A549 (cell line): Measurements from ENCODE around the gene LRP5. TPM values are rescaled to one million over a fixed set of nuclear protein-coding genes. Genes with fewer than 3 reads are reported as not detected.
"Not testable (repeated sequence)": the region's sequence is repeated elsewhere in the genome, so short reads cannot be mapped to it uniquely, and the experiment has no call there.

ENCODE experiments used
- ATAC-seq, 2 experiments: fragments of 200-7000 bp in 1 of 2; fragments of >200 bp in 1 of 2; cut with Nextera tagmentation in 1 of 2; cut with Tn5 transposase in 1 of 2; 3 replicates each; pipeline versions ENCODE4 v1.8.0 to v1.9.1; 2018 to 2020; ENCODE audit warnings: mild to moderate bottlenecking in 1 of 2, moderate library complexity in 1 of 2
- CTCF ChIA-PET: fragments of 300-600 bp; sonication (Branson Sonifier 250); formaldehyde crosslinking; extraction: SDS; loops from one replicate; lab custom pipeline; 2021; ENCODE audit warnings: antibody characterized with exemption, inconsistent platforms; lab: Yijun Ruan, JAX
- POLR2A ChIA-PET: fragments of 350-600 bp; formaldehyde crosslinking; extraction: SDS; loops from one replicate; lab custom pipeline; 2021; ENCODE audit warnings: antibody characterized with exemption, inconsistent platforms; lab: Yijun Ruan, JAX
- DNase-seq, 2 experiments: peaks; one replicate each; pipeline versions ENCODE4 v3.0.0 to v3.0.0-alpha.2; 2011 to 2016; ENCODE audit warnings: low read depth in 1 of 2, low spot score in 1 of 2
- FAIRE-seq: peaks from 2 replicates; lab custom pipeline; 2011; peaks lifted over from hg19 to GRCh38; lab: Jason Lieb, UNC
- H3K27ac ChIP-seq, 2 experiments: fragments of >200 bp; sonication (Bioruptor Twin); formaldehyde crosslinking; 3 replicates each; pipeline ENCODE4 v1.5.1; 2016 to 2017
- H3K4me1 ChIP-seq: fragments of >200 bp; sonication (Bioruptor Twin); formaldehyde crosslinking; 3 replicates; pipeline ENCODE4 v1.6.1; 2016
- H3K4me2 ChIP-seq: fragments of >200 bp; sonication (Bioruptor Twin); formaldehyde crosslinking; 3 replicates; pipeline ENCODE4 v1.6.1; 2016
- H3K4me3 ChIP-seq: fragments of >200 bp; sonication (Bioruptor Twin); formaldehyde crosslinking; 3 replicates; pipeline ENCODE4 v1.5.1; 2016
- H3K9me3 ChIP-seq: fragments of >200 bp; sonication (Bioruptor Twin); formaldehyde crosslinking; 3 replicates; pipeline ENCODE4 v1.6.1; 2016
- CEBPB ChIP-seq, 2 experiments: fragments of >200 bp in 1 of 2; sonication (Bioruptor Twin) in 1 of 2; formaldehyde crosslinking in 1 of 2; IDR thresholded peaks; 2 replicates each; pipeline ENCODE4 v1.6.1; 2012 to 2016
- EHMT2 ChIP-seq: fragments of 200-600 bp; sonication (generic); IDR thresholded peaks from 2 replicates; pipeline ENCODE4 v1.6.1; 2016; ENCODE audit warnings: antibody characterized with exemption, low read depth, mild to moderate bottlenecking, moderate library complexity
- TFCP2L1 ChIP-seq: fragments of 250-450 bp; sonication (Bioruptor Pico); IDR thresholded peaks from 2 replicates; pipeline ENCODE4 v1.5.0; 2021; ENCODE audit warnings: mild to moderate bottlenecking
- WGBS: methylation state at CpG from one replicate; pipeline ENCODE4 v1.1.6; 2017; ENCODE audit errors: missing lambda C conversion rate; 5-methylcytosine and 5-hydroxymethylcytosine counted together
- polyA plus RNA-seq, 4 experiments: library from polyadenylated mRNA; depleted of rRNA in 3 of 4; stranded (reverse); fragments of >200 nt; fragmentation: RNase III in 1 of 4; extraction: RNeasy Plus Mini Kit Qiagen cat#74134 plus additional on column Dnase treatment in 1 of 4; gene quantifications; 2 replicates in 3 of 4; 3 replicates in 1 of 4; pipeline ENCODE4 v1.2.3, GENCODE V29; 2011 to 2017
- TF ChIP-seq, protein P1 (sequence below): fragments of 250-450 bp; sonication (Bioruptor Pico); IDR thresholded peaks from 2 replicates; pipeline ENCODE4 v1.5.0; 2021; ENCODE audit warnings: mild to moderate bottlenecking, moderate library complexity, borderline replicate concordance
- TF ChIP-seq, protein P2 (sequence below): IDR thresholded peaks from 2 replicates; pipeline ENCODE4 v1.6.1; 2012
- TF ChIP-seq, protein P3 (sequence below): IDR thresholded peaks from 2 replicates; pipeline ENCODE4 v1.6.1; 2012; ENCODE audit warnings: low read depth, borderline replicate concordance
- TF ChIP-seq, protein P4 (sequence below): fragments of 200-600 bp; sonication (generic); IDR thresholded peaks from 2 replicates; pipeline ENCODE4 v1.6.1; 2016; ENCODE audit warnings: antibody characterized with exemption, mild to moderate bottlenecking, moderate library complexity

The LRP5 gene
- polyA plus RNA-seq, 2 of the 4 experiments (the other 2 are of a cell fraction): 10.9 to 32.3 TPM

DNA sequence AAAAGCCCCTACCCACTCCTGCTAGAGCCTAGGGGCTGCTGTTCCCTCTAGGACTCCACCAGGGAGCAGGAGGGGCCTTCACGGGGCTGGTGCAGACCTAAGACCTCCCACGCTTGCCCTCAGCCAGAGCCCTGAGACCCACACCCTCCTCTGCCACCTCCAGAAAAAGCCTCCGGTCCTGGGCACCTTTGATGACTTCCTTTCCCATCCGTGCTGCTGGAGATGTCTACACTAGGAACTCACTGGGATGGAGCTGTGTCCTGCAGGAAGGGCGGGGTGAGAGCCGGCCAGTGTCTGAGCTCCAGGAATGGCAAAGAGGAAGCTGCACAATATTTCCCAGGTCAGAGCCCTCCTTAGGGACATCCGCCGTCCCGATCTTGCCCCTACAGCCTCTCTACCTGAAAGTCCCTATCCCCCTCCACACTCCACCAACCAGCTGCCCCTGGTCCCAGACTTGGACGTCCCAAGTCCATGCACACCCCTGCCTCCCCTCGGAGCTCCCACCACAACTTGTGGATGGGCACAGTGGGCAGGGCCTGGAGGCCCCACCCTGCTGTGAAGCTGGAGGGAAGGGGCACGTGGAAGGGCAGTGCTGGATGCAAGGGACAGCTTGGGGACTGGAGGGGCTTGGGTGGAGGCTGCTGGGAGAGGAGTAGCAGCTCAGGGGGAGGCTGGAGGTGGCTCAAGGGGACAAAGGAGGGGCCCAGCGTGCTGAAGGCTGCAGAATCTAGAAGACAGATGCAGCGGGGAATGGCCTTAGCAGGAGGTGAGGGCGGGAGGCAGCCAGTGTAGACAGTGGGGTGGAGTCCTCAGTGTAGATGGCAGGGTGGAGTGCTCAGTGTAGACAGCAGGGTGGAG lies 13.5 kb upstream of the LRP5 start:
- TF ChIP-seq, protein P1, sequence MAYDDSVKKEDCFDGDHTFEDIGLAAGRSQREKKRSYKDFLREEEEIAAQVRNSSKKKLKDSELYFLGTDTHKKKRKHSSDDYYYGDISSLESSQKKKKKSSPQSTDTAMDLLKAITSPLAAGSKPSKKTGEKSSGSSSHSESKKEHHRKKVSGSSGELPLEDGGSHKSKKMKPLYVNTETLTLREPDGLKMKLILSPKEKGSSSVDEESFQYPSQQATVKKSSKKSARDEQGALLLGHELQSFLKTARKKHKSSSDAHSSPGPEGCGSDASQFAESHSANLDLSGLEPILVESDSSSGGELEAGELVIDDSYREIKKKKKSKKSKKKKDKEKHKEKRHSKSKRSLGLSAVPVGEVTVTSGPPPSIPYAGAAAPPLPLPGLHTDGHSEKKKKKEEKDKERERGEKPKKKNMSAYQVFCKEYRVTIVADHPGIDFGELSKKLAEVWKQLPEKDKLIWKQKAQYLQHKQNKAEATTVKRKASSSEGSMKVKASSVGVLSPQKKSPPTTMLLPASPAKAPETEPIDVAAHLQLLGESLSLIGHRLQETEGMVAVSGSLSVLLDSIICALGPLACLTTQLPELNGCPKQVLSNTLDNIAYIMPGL (CRISPR knock-in tag): no peak
- TF ChIP-seq, protein P2, sequence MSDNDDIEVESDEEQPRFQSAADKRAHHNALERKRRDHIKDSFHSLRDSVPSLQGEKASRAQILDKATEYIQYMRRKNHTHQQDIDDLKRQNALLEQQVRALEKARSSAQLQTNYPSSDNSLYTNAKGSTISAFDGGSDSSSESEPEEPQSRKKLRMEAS: peak; percentile 35; the same call in 1 of the 2 replicates
- TF ChIP-seq, protein P3, sequence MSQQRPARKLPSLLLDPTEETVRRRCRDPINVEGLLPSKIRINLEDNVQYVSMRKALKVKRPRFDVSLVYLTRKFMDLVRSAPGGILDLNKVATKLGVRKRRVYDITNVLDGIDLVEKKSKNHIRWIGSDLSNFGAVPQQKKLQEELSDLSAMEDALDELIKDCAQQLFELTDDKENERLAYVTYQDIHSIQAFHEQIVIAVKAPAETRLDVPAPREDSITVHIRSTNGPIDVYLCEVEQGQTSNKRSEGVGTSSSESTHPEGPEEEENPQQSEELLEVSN: peak; percentile 35; the same call in 1 of the 2 replicates
- TF ChIP-seq, protein P4, sequence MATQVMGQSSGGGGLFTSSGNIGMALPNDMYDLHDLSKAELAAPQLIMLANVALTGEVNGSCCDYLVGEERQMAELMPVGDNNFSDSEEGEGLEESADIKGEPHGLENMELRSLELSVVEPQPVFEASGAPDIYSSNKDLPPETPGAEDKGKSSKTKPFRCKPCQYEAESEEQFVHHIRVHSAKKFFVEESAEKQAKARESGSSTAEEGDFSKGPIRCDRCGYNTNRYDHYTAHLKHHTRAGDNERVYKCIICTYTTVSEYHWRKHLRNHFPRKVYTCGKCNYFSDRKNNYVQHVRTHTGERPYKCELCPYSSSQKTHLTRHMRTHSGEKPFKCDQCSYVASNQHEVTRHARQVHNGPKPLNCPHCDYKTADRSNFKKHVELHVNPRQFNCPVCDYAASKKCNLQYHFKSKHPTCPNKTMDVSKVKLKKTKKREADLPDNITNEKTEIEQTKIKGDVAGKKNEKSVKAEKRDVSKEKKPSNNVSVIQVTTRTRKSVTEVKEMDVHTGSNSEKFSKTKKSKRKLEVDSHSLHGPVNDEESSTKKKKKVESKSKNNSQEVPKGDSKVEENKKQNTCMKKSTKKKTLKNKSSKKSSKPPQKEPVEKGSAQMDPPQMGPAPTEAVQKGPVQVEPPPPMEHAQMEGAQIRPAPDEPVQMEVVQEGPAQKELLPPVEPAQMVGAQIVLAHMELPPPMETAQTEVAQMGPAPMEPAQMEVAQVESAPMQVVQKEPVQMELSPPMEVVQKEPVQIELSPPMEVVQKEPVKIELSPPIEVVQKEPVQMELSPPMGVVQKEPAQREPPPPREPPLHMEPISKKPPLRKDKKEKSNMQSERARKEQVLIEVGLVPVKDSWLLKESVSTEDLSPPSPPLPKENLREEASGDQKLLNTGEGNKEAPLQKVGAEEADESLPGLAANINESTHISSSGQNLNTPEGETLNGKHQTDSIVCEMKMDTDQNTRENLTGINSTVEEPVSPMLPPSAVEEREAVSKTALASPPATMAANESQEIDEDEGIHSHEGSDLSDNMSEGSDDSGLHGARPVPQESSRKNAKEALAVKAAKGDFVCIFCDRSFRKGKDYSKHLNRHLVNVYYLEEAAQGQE: no peak
- ATAC-seq (peak; percentile 44 to 69), DNase-seq (peak in 1 of 2 experiments; percentile 58), FAIRE-seq (no peak)
- 66% methylated on average over 13 of the region's 15 CpGs for WGBS
- Histone ChIP-seq H3K4me3 (no peak overlapping the region), H3K4me2 (peak overlapping the region; percentile 90), H3K27ac (peak overlapping the region; percentile 81 to 82), H3K4me1 (peaks cover 31% of the 10 kb centered on the region), H3K9me3 (peaks cover 4% of the 10 kb centered on the region; the same call in 1 of the 3 replicates)
- ChIA-PET POLR2A (interaction anchor here (0.5 to 2.8 kb wide), 4 partner anchors 15 to 1855 kb away, joined by 3 to 13 read pairs (median 4); partner anchors contain the start of genes ALDH3B1 and C11orf24), CTCF (interaction anchor here (0.5 to 7.0 kb wide), 39 partner anchors 10 to 558 kb away, joined by 3 to 131 read pairs (median 7); partner anchors contain the start of genes C11orf24 and LRP5)

DNA sequence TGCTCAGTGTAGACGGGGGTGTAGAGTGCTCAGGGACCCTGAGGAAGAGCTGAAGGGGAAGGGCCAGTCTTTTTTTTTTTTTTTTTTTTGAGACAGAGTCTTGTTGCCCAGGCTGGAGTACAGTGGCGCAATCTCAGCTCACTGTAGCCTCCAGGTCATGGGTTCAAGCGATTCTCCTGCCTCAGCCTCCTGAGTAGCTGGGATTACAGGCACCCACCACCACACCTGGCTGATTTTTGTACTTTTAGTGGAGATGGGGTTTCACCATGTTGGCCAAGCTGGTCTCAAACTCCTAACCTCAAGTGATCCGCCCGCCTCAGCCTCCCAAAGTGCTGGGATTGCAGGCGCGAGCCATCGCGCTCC lies 12.9 kb upstream of the LRP5 start:
- WGBS: 96% methylated on average over 9 of the region's 9 CpGs
- H3K27ac ChIP-seq: peak overlapping the region in 1 of 2 experiments; percentile 82; a peak in 3 of 6 replicates
- H3K4me2 ChIP-seq, H3K9me3 ChIP-seq: not testable (repeated sequence)
- POLR2A ChIA-PET: interaction anchor here (2.8 kb wide), 1 partner anchor 27 kb away, joined by 13 read pairs; the partner anchor contains the start of gene C11orf24
- H3K4me1 ChIP-seq: peaks cover 31% of the 10 kb centered on the region
- 0 out of 4 replicates have a peak, but pooled peaks of 1 of the 2 experiments have one; percentile 10 for TF ChIP-seq CEBPB (IDR thresholded peaks at IDR 0.05)
- TF ChIP-seq, all 56 proteins: peak for 1; not testable (repeated sequence) for 55
- H3K4me3 ChIP-seq, ATAC-seq, FAIRE-seq, DNase-seq: not testable (repeated sequence)
- CTCF ChIA-PET: interaction anchor here (0.7 to 7.0 kb wide), 14 partner anchors 10 to 147 kb away, joined by 3 to 131 read pairs (median 36); partner anchors contain the start of genes C11orf24 and LRP5

DNA sequence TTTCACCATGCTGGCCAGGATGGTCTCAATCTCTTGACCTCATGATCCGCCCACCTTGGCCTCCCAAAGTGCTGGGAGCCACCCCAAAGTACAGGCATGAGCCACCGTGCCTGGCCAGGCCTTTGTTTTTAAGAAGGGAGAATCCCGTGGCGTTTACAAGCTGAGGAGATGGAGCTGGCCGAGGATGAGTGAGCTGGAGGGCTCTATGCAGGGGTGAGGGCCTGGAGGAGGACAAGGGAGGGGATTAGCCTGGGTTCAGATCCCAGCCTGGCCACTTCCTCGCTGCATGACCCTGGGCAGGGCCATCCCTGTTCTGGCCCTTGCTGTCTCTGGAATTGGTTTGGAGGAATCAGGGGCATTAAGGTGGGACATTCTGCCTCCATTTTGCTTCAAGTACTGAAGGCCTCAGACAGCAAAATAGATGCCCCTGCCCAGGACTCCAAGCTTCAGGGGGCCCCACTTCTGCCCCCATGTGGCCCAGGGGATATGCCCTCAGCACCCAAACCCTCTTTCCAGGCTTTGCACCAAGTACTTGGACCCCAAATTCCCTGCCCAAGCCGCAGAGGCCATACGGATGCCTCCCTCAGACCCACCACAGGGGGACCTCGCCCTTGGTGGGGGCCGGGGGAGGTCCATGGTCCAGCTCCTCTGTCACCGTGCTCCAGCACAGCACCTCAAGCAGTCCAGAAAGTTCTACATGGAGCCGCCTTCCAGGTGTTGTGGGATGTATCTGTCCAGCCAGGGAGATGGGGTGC lies 12.1 kb upstream of the LRP5 start:
- Histone ChIP-seq H3K4me2 (no peak overlapping the region), H3K4me1 (peaks cover 31% of the 10 kb centered on the region), H3K27ac (peak overlapping the region in 1 of 2 experiments; percentile 36; a peak in 1 of 6 replicates), H3K4me3 (no peak overlapping the region), H3K9me3 (peaks cover 8% of the 10 kb centered on the region; the same call in 2 of the 3 replicates)
- POLR2A ChIA-PET: no interaction called here
- CTCF ChIA-PET: interaction anchor here (1.3 to 7.0 kb wide), 8 partner anchors 9 to 93 kb away, joined by 3 to 131 read pairs (median 76); partner anchors contain the start of genes C11orf24 and LRP5
- WGBS: 88% methylated on average over 12 of the region's 12 CpGs
- DNase-seq (no peak), FAIRE-seq (no peak), ATAC-seq (no peak)
- TF ChIP-seq EHMT2 (no peak), TFCP2L1 (CRISPR knock-in tag) (no peak)
